Stimulated activated CD4-positive, alpha-beta T cell treated with anti-CD3 and anti-CD28 coated beads, Interleukin-12 subunit alpha, Interleukin-12 subunit beta, amount 100 ng/mL, for 24 hours (primary cell): ENCODE data around the gene FRAT1.
"Not testable (repeated sequence)": the region's sequence is repeated elsewhere in the genome, so short reads cannot be mapped to it uniquely, and the experiment has no call there.

ENCODE experiments used
- DNase-seq, 2 experiments: peaks; one replicate each; pipeline ENCODE4 v3.0.0-alpha.2; 2020; ENCODE audit warnings: low read depth in 2 of 2

Gene FRAT1

GRCh38 chr10:97318772-97319651 is at the start of gene FRAT1:
FRAT1 (plus strand) TSS chr10:97319271; CDS start chr10:97319454, 183 bp downstream.
- DNase-seq: peak; percentile 72 to 86

GRCh38 chr10:97270523-97271154 is 48.4 kb upstream of the FRAT1 start:
- no peak for DNase-seq

DNA sequence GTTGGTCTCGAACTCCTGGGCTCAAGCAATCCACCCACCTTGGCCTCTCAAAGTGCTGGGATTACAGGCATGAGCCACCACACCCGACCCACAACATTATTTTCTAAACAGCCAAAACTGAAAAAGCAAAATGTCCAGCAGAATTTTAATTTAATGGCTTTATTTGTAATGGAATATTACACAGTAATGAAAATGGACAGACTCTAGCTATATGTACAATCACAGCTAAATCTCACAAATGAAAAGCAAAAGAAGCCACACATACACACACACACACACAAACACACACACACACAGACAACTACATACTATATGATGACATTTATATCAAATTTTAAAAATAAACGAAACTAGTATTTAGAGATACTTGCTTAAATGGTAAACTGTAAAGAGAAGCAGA is 45.4 kb upstream of the FRAT1 start:
- DNase-seq: no peak

GRCh38 chr10:97274828-97275227 is 44.2 kb upstream of the FRAT1 start:
- no peak for DNase-seq

- DNase-seq: no peak
These were observed 41.5 kb upstream of the FRAT1 start for GRCh38 chr10:97277551-97277950.

DNA sequence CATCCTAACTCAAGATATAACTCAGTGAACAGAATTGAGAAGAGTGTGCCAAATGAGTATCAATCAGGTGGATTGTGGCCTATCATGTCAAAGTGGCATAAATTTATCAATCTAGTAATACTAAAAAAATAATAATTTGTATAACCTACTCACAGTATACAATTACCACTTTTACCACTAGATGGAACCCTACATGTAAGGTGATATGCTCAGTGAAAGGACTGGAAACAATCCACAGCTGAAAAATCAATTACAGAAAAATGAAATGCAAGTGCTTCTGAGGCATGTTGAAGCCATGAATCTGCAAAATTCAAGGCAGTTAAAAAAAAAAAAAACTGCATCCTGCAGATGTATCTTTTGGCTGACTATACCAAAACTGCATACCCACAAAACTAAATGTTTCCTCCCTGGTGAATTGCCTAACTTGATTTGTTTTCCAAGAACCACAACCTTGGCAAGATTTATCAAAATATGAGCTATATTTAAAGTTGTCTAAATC is 40.5 kb upstream of the FRAT1 start:
- no peak for DNase-seq

GRCh38 chr10:97279121-97279815 is 39.8 kb upstream of the FRAT1 start:
- DNase-seq: no peak

GRCh38 chr10:97280783-97281182 is 38.3 kb upstream of the FRAT1 start:
- no peak for DNase-seq

- DNase-seq: not testable (repeated sequence)
These were observed 29.0 kb upstream of the FRAT1 start for GRCh38 chr10:97290076-97290475.

- not testable (repeated sequence) for DNase-seq
These were observed 28.3 kb upstream of the FRAT1 start for GRCh38 chr10:97290576-97291356.

GRCh38 chr10:97291357-97292096 is 27.5 kb upstream of the FRAT1 start:
- DNase-seq: no peak

DNA sequence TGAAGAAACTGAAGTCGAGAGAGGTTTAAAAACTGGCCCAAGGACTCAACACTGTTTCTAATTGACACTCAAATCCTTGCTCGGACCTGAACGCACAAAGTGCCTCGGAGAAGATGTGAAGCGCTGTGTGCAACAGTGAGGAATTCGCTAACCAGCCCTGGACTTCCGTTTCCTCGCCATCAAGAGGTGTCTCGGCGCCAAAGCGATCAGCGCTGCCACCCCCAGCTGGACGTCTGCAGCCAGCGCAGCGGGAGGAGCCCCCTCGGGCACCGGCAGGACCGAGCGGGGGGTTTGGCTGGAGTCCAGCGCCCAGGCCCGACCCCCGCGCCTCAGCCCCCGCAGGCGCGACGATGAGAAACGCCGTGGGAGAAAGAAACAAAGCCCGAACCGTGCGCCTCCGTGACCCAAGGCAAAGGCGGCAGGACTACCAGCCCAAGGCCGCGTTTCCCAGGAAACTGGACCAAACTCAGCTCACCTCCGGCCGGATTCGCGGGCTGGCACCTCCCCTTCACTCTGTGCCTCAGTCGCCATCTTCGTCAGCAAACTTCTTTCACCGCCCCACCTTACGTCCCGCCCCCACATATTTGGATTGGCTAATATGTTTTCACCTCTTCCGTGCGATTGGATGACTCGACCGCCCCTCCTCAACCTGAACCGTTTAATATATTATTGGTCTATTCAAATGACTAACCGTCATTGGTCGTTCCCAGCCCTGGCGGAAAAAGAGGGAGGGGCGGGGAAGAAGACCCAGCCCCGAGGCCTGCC is 26.8 kb upstream of the FRAT1 start, which contains the start of gene ARHGAP19:
Gene ARHGAP19 (minus strand): TSS at position 541 of the 765 bp plus-strand sequence. CDS start 10 bp downstream, at position 531.
- peak; percentile 83 to 90 for DNase-seq

DNA sequence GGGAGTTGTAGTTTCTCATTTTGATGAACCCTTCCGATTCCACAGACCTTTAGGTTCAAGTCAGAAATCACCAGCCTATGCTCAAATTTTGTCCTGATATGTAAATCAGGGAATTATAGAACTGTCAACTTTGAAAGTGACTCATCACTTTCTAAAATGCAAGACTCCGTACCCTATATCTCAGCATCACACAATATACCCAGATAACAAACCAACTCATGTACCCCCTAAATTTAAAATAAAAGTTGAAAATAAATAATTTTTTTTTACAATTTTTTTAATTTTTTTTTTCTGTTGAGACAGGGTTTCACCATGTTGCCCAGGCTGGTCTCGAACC is 26.2 kb upstream of the FRAT1 start:
- DNase-seq: no peak

GRCh38 chr10:97297556-97298222 is 21.4 kb upstream of the FRAT1 start:
- DNase-seq: no peak

GRCh38 chr10:97298223-97298571 is 20.9 kb upstream of the FRAT1 start:
- DNase-seq: no peak

DNA sequence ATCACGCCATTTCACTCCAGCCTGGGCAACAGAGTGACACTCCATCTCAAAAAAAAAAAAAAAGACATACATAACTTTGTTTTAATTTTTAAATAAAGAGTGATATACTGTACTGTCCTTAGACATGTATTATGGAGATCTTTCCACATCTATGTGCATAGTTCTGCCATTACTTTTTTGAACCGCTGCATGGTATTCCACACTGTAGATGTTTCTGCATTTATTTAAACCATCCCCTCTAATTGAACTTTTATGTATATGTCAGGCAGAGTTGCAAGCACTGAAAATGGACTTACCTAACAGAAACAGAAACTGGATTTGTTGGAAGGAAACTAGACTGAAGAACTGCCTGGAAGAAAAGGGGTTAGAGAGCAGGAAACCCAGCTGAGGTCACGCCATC is 18.1 kb upstream of the FRAT1 start:
- DNase-seq: no peak

GRCh38 chr10:97302088-97302791 is 16.8 kb upstream of the FRAT1 start:
- no peak for DNase-seq

GRCh38 chr10:97307441-97307840 is 11.6 kb upstream of the FRAT1 start:
- DNase-seq: no peak
